NCI-H460 (cell line): ENCODE data around the gene MCTP1. TPM values are rescaled to one million over a fixed set of nuclear protein-coding genes. Genes with fewer than 3 reads are reported as not detected.

Experiments used
- DNase-seq: peaks from one replicate; pipeline ENCODE4 v3.0.0-alpha.2; 2016; ENCODE audit warnings: low read depth; ENCODE audit errors: extremely low read depth
- total RNA-seq: library from RNA; depleted of rRNA; stranded (reverse); fragments of >200 nt; shearing (Covaris generic); gene quantifications from 2 replicates; pipeline ENCODE4 v1.2.3, GENCODE V29; 2014

MCTP1 gene
- total RNA-seq, 1 experiment from 2014 or later, result 46.4 TPM

- no peak for DNase-seq
These were observed 384.8 kb downstream of the MCTP1 start for GRCh38 chr5:94900006-94900505.

- DNase-seq, result peak; percentile 9
These were observed 391.3 kb downstream of the MCTP1 start for GRCh38 chr5:94893412-94894135.

- DNase-seq, result no peak
These were observed 392.9 kb downstream of the MCTP1 start for GRCh38 chr5:94891972-94892371.

- no peak for DNase-seq
These were observed 393.3 kb downstream of the MCTP1 start for GRCh38 chr5:94891565-94891964.

- DNase-seq, result no peak
These were observed 394.0 kb downstream of the MCTP1 start for GRCh38 chr5:94890907-94891306.

- DNase-seq, result no peak
These were observed 396.2 kb downstream of the MCTP1 start for GRCh38 chr5:94888674-94889073.

- DNase-seq, result no peak
These were observed 399.0 kb downstream of the MCTP1 start for GRCh38 chr5:94885931-94886330.

- DNase-seq, result no peak
These were observed 400.6 kb downstream of the MCTP1 start for GRCh38 chr5:94884311-94884710.

- no peak for DNase-seq
These were observed 412.4 kb downstream of the MCTP1 start for GRCh38 chr5:94872526-94872925.

GRCh38 chr5:94870511-94871183, 414.2 kb downstream of the MCTP1 start:
- no peak for DNase-seq

GRCh38 chr5:94869921-94870320, 415.0 kb downstream of the MCTP1 start:
- DNase-seq, result no peak

- no peak for DNase-seq
These were observed 420.9 kb downstream of the MCTP1 start for GRCh38 chr5:94863951-94864350.

- DNase-seq, result no peak
These were observed 427.8 kb downstream of the MCTP1 start for GRCh38 chr5:94857111-94857510.

GRCh38 chr5:94856257-94856800, 428.6 kb downstream of the MCTP1 start:
- no peak for DNase-seq

GRCh38 chr5:94855543-94855942, 429.4 kb downstream of the MCTP1 start:
- DNase-seq, result no peak

GRCh38 chr5:94853120-94853519, 431.8 kb downstream of the MCTP1 start:
- no peak for DNase-seq

GRCh38 chr5:94850960-94851359, 433.9 kb downstream of the MCTP1 start:
- no peak for DNase-seq

GRCh38 chr5:94849821-94850736, 434.8 kb downstream of the MCTP1 start:
- peak; percentile 48 for DNase-seq

- no peak for DNase-seq
These were observed 435.6 kb downstream of the MCTP1 start for GRCh38 chr5:94849324-94849723.

GRCh38 chr5:94847726-94848125, 437.2 kb downstream of the MCTP1 start:
- DNase-seq, result no peak

- DNase-seq, result no peak
These were observed 437.9 kb downstream of the MCTP1 start for GRCh38 chr5:94847019-94847418.
